Natural killer cell (primary cell): ENCODE data around the gene JADE3. TPM values are rescaled to one million over a fixed set of nuclear protein-coding genes. Genes with fewer than 3 reads are reported as not detected.

Experiments used
- ATAC-seq, 3 donors: fragments of 150-1000 bp in 2 of 3; fragments of 200-7000 bp in 1 of 3; cut with Tn5 transposase; 1 replicate in 1 of 3; 2 replicates in 2 of 3; pipeline ENCODE4 v1.10.0; 2021; ENCODE audit warnings: mild to moderate bottlenecking in 2 of 3, moderate library complexity in 2 of 3
- DNase-seq, 2 donors: peaks; one replicate each; pipeline versions ENCODE4 v3.0.0 to v3.0.0-alpha.2; 2013 to 2021; ENCODE audit warnings: mixed read lengths in 1 of 2
- H3K27ac ChIP-seq: one replicate; pipeline ENCODE4 v1.5.1; 2013; ENCODE audit warnings: mild to moderate bottlenecking, low read length
- H3K27me3 ChIP-seq: one replicate; pipeline ENCODE4 v1.6.1; 2013; ENCODE audit warnings: low read length; ENCODE audit not compliant: control insufficient read depth, insufficient read depth
- H3K36me3 ChIP-seq: one replicate; pipeline ENCODE4 v1.6.1; 2013; ENCODE audit warnings: low read length; ENCODE audit not compliant: control insufficient read depth, insufficient read depth
- H3K4me1 ChIP-seq: one replicate; pipeline ENCODE4 v1.6.1; 2013; ENCODE audit warnings: low read length; ENCODE audit not compliant: control insufficient read depth, insufficient read depth
- H3K4me3 ChIP-seq: one replicate; pipeline ENCODE4 v1.5.1; 2013; ENCODE audit warnings: low read length
- H3K9me3 ChIP-seq: one replicate; pipeline ENCODE4 v1.6.1; 2013; ENCODE audit warnings: low read length; ENCODE audit not compliant: control insufficient read depth, insufficient read depth
- H3K27ac Mint-ChIP-seq, 2 donors: one replicate each; pipeline ENCODE4 v1.8.0; 2022; ENCODE audit warnings: mild to moderate bottlenecking in 2 of 2, mixed read lengths in 2 of 2, moderate library complexity in 1 of 2
- H3K27me3 Mint-ChIP-seq, 2 donors: one replicate each; pipeline ENCODE4 v1.8.0; 2022; ENCODE audit warnings: low read depth in 2 of 2, mixed read lengths in 2 of 2
- H3K36me3 Mint-ChIP-seq: one replicate; pipeline ENCODE4 v1.8.0; 2022; ENCODE audit warnings: mixed read lengths
- H3K4me1 Mint-ChIP-seq, 2 donors: one replicate each; pipeline ENCODE4 v1.8.0; 2022; ENCODE audit warnings: mixed read lengths in 2 of 2
- H3K4me3 Mint-ChIP-seq: one replicate; pipeline ENCODE4 v1.8.0; 2022; ENCODE audit warnings: mild to moderate bottlenecking, moderate library complexity, mixed read lengths
- H3K9me3 Mint-ChIP-seq, 2 donors: one replicate each; pipeline ENCODE4 v1.8.0; 2022; ENCODE audit warnings: mixed read lengths in 2 of 2
- CTCF ChIP-seq: fragments of 200-600 bp; IDR thresholded peaks from one replicate; pipeline ENCODE4 v1.8.0; 2022; ENCODE audit warnings: antibody characterized with exemption
- WGBS: methylation state at CpG from one replicate; pipeline ENCODE4 v1.1.7; 2013; ENCODE audit warnings: missing lambda C conversion rate; ENCODE audit not compliant: insufficient coverage; 5-methylcytosine and 5-hydroxymethylcytosine counted together
- intact Hi-C: fragments of 100-400 bp; cut with micrococcal nuclease; formaldehyde crosslinking; loops from one replicate; pipeline ENCODE4 v1.14.2; 2022
- total RNA-seq, 4 donors: library from RNA; stranded (reverse); fragments of 120-200 nt in 1 of 4; gene quantifications; one replicate each; pipeline versions ENCODE4 v1.2.3 to v1.2.4, GENCODE V29; 2013 to 2022

Gene JADE3
- total RNA-seq, 3 donors from 2014 or later (not counting 1 experiment from before 2014, with no cell fraction given), result 0.16 to 0.54 (median 0.43) TPM

- TF ChIP-seq CTCF, result no peak
- no peaks in the 10 kb centered on the region for H3K36me3 Mint-ChIP-seq
- no peaks in the 10 kb centered on the region for H3K9me3 Mint-ChIP-seq
- H3K9me3 ChIP-seq, result no peaks in the 10 kb centered on the region
- H3K27me3 Mint-ChIP-seq, result peaks cover 1 to 31% of the 10 kb centered on the region in 2 donors
- no peak for DNase-seq
- WGBS, result 81% methylated on average over 6 of the region's 7 CpGs
- intact Hi-C loops, result no loop called here
- no peaks in the 10 kb centered on the region for H3K36me3 ChIP-seq
- no peak overlapping the region for H3K27ac Mint-ChIP-seq
- no peaks in the 10 kb centered on the region for H3K4me1 Mint-ChIP-seq
- H3K4me3 Mint-ChIP-seq, result no peak overlapping the region
- no peak overlapping the region for H3K27ac ChIP-seq
- H3K27me3 ChIP-seq, result no peaks in the 10 kb centered on the region
- H3K4me3 ChIP-seq, result no peak overlapping the region
- H3K4me1 ChIP-seq, result no peaks in the 10 kb centered on the region
- no peak for ATAC-seq
Observed at GRCh38 chrX:46938589-46938988, 26.4 kb downstream of the JADE3 start.

- ATAC-seq, result no peak
- H3K4me1 ChIP-seq, result no peaks in the 10 kb centered on the region
- H3K4me1 Mint-ChIP-seq, result no peaks in the 10 kb centered on the region
- no peak overlapping the region for H3K27ac Mint-ChIP-seq
- no peaks in the 10 kb centered on the region for H3K36me3 ChIP-seq
- H3K4me3 Mint-ChIP-seq, result no peak overlapping the region
- no peaks in the 10 kb centered on the region for H3K9me3 ChIP-seq
- no peaks in the 10 kb centered on the region for H3K9me3 Mint-ChIP-seq
- intact Hi-C loops, result no loop called here
- no peak overlapping the region for H3K27ac ChIP-seq
- no peak overlapping the region for H3K4me3 ChIP-seq
- no peak for DNase-seq
- H3K27me3 ChIP-seq, result no peaks in the 10 kb centered on the region
- no peaks in the 10 kb centered on the region for H3K36me3 Mint-ChIP-seq
- no peak for TF ChIP-seq CTCF
- H3K27me3 Mint-ChIP-seq, result peaks cover 6 to 48% of the 10 kb centered on the region in 2 donors
Observed at GRCh38 chrX:46941341-46941740, 29.1 kb downstream of the JADE3 start.

GRCh38 chrX:46953137-46953527 lies 40.9 kb downstream of the JADE3 start:
- no peak overlapping the region for H3K27ac ChIP-seq
- H3K27me3 ChIP-seq, result no peaks in the 10 kb centered on the region
- H3K27ac Mint-ChIP-seq, result no peak overlapping the region
- no peaks in the 10 kb centered on the region for H3K9me3 ChIP-seq
- peaks cover 0 to 11% of the 10 kb centered on the region in 2 donors for H3K27me3 Mint-ChIP-seq
- H3K36me3 Mint-ChIP-seq, result no peaks in the 10 kb centered on the region
- H3K4me3 ChIP-seq, result no peak overlapping the region
- no peaks in the 10 kb centered on the region for H3K36me3 ChIP-seq
- intact Hi-C loops, result no loop called here
- ATAC-seq (no peak), DNase-seq (no peak)
- H3K4me1 ChIP-seq, result no peaks in the 10 kb centered on the region
- no peak for TF ChIP-seq CTCF
- H3K4me3 Mint-ChIP-seq, result no peak overlapping the region
- no CpG with 5 or more reads among the region's 5 CpGs for WGBS
- H3K4me1 Mint-ChIP-seq, result no peaks in the 10 kb centered on the region
- H3K9me3 Mint-ChIP-seq, result no peaks in the 10 kb centered on the region

GRCh38 chrX:46953597-46953996 lies 41.4 kb downstream of the JADE3 start:
- Histone ChIP-seq H3K9me3 (no peaks in the 10 kb centered on the region), H3K4me1 (no peaks in the 10 kb centered on the region), H3K36me3 (no peaks in the 10 kb centered on the region), H3K27ac (peak overlapping the region; percentile 35), H3K4me3 (no peak overlapping the region), H3K27me3 (no peaks in the 10 kb centered on the region)
- no peaks in the 10 kb centered on the region for H3K4me1 Mint-ChIP-seq
- H3K36me3 Mint-ChIP-seq, result no peaks in the 10 kb centered on the region
- WGBS, result 35% methylated on average over 2 of the region's 2 CpGs
- H3K9me3 Mint-ChIP-seq, result no peaks in the 10 kb centered on the region
- no peak for ATAC-seq
- no peak for TF ChIP-seq CTCF
- intact Hi-C loops, result no loop called here
- H3K4me3 Mint-ChIP-seq, result no peak overlapping the region
- no peak overlapping the region for H3K27ac Mint-ChIP-seq
- DNase-seq, result no peak
- peaks cover 0 to 11% of the 10 kb centered on the region in 2 donors for H3K27me3 Mint-ChIP-seq
